GM19351 (cell line): ENCODE results near the gene AK5.

Source experiments
- ATAC-seq: cut with Tn5 transposase; IDR thresholded peaks from one replicate; pipeline ENCODE4 v1.9.1; 2021; ENCODE audit warnings: mild to moderate bottlenecking, moderate library complexity; ENCODE audit not compliant: unreplicated experiment

The AK5 gene

GRCh38 chr1:77348549-77348948 lies 66.7 kb downstream of the AK5 start:
- ATAC-seq, result no peak

- ATAC-seq, result no peak
Observed at GRCh38 chr1:77349275-77349674, 67.5 kb downstream of the AK5 start.

DNA sequence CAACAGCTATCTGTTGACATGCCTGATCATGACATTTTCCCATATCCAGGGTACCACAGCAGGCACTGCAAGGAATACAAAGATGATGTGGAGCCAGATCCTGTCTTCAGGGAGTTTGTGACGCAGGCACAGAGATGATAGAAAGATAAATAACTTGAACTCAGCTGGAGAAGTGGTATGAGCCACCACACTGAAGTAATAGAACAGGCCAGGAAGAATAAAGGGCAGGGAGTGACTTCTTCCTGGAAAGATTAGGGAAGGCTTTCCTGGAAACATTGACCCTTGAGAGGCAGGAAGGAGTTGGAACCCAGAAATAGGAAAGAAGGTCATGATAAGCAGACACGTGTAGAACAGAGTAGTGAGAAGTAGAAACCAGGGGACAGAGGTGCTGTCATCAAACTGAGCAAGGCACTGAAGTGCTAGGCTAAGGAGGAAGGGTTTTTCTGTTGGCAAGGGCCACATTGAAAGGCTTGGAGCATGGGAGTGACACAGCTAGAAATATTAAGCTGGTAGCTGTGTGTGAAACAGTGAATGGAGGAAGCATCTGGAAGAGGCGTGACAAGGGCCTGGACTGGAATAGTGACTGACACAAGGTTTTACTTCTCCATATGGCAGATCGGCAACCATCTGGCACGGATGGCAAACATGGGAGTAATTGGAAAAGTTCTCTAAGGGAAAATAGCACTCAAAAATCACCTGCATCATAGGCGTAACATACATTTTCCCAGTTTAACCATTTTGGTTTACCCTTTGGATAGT lies 68.4 kb downstream of the AK5 start:
- no peak for ATAC-seq

DNA sequence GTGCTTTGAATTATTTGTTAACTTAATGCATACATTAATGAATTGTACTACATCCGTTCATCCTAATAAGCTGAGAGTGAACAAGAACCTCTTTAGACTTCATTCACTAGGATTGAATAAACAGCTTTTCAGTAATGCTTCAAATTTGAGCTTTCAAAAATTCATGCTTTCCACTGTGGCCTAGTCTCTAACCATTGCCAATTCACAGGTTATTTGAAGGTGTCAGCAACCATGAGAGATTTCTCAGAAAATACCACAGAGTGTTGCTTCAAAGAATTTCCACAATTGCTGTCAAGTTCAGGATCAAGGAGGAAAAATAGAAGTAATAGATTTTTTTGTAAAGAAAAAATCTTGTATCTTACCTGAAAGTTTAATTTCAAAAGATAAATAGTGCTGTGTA lies 72.7 kb downstream of the AK5 start:
- no peak for ATAC-seq

DNA sequence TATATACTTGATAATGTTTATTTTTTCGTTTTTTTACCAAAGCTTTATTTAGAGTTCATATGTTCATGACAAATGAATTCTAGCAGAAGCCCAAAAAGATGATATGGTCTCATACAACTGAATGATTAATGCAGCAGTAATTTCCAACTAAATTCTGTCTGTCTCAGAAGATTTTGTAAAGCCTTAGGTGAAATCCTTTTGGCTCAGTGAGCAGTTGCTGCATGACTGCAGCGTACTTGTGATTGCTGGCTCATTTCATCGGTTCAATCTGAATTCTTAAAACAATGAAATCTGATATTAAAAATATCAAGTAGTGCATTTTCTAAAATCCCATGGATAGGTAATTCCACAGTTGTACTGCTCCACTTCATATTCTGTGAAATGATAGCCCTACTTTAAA lies 73.2 kb downstream of the AK5 start:
- no peak for ATAC-seq

- no peak for ATAC-seq
Observed at GRCh38 chr1:77356136-77356535, 74.3 kb downstream of the AK5 start.

DNA sequence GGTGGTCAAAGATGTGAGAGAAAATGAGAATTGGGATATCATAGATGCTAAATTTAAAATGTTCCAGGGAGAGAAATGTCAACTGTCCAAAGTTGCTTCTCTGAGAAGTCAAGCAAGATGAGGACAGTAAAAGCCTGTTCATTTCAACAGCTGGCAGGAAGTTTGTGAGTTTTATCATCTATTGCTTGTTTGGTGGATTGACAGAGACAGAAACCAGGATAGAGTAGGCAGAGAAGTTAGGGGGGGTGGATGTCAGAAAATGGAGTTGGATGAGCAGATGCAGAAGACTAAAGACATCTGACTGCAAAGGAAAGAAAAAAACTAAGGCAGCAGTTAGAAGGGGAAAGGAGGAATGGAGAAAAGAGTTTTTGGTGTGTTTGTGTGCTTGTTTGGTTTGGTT lies 78.4 kb downstream of the AK5 start:
- no peak for ATAC-seq

DNA sequence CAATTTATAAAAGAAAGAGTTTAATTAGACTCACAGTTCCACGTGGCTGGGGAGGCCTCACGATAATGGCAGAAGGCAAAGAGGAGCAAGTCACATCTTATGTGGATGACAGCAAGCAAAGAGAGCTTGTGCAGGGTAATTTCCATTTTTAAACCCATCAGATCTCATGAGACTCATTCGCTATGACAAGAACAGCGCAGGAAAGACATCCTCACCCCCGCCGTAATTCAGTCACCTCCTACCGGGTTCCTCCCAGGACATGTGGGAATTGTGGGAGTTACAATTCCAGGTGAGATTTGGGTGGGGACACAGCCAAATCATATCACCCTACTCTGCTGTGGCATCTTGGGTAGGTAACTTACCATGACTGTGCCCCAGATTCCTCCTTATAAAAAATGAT lies 79.8 kb downstream of the AK5 start:
- ATAC-seq, result no peak

GRCh38 chr1:77370161-77370560 lies 88.3 kb downstream of the AK5 start:
- no peak for ATAC-seq

GRCh38 chr1:77370583-77371306 lies 88.9 kb downstream of the AK5 start:
- no peak for ATAC-seq

- no peak for ATAC-seq
Observed at GRCh38 chr1:77371396-77371795, 89.6 kb downstream of the AK5 start.

- ATAC-seq, result no peak
Observed at GRCh38 chr1:77373702-77374101, 91.9 kb downstream of the AK5 start.

DNA sequence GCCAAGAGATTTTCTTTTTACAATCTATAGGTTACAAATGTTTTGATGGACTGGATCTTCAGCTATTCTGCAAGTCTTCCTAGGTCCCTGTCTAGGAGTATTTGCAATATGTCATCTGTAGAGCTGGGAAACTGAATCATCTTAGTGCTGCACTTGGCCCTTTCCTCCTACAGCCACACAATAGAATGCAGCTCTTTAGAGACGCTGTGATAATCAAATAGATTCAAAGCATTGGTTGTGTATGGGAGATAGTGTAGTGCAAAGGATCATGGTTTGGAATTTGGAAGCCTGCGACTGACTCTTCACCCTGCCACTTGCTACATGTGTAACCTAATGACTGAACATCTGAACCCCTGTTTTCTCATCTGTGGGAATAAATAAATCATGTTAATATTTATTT lies 93.7 kb downstream of the AK5 start:
- no peak for ATAC-seq

DNA sequence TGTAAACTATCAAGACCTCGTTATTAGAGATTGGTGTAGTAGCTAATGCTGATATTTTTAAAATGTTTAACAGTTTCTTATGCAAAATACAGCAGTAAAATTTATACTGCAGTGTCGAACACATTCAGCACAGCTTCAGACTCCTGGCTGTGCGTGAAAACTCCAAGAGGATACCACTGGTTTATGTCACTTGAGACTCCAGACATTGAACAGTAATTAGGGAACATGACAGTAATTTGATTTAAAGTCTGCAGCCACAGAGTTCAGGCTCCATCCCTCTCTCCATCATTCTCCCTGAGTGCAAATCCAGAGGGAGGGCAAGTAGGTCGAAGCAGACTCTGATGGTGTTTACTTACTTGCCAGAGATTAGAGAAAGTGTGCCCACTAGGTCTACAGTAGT lies 94.2 kb downstream of the AK5 start:
- no peak for ATAC-seq

DNA sequence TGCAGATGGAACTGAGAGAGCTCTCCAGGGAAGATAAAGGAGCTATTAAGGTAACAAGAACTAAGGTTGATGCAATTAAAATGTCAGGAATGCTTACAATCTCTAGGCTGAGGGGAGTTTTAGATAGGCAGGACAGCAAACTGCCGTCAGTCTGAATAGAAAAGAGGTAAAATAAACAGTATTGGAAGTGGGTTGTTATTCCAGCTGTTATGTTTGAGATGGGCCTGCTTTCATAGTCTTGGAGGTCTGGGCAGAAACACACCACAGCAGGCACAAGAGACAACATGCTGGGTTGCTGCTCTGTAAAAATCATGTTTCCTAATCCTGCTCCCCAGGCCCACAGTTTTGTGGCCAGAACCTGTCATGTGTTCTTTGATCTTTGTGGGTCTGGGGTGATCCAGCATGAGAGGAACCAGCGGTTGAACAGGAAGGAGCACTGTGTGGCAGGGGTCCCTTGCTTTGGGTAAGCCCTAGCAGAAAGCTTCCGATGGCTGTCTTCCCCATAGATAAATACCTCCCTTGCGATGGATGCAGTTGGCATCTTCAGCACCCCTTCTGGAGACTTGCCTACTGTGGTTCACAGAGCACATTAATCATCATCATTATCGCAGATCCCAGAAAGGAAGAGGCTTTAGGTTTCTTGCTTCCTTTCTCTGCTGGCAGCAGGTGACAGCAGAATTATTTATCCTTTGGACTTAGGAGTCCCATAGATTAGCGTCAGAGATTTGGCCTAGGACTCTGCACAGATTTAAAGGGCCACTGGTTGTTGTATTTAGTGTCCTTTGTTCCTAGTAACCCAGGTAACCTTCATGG lies 97.1 kb downstream of the AK5 start:
- no peak for ATAC-seq

- ATAC-seq, result no peak
Observed at GRCh38 chr1:77382366-77382765, 100.5 kb downstream of the AK5 start.

DNA sequence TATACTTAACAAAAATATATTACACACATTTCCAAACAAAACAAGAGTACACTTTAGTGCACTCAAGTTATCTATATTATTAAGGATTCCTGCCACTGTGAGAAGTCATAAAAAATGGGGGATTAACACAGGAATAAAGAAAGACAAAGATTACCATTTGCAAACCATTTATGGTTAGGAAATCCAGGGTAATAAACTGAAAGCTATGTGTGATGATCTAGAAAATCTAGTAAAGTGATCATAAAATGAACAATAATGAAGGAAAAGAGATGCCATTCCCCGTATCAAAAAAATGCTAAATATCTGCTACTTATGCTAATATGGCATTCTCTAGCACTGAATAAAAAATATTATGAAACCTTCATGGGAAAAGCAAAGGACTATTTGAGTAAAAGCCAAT lies 101.4 kb downstream of the AK5 start:
- ATAC-seq, result no peak

GRCh38 chr1:77385551-77385950 lies 103.7 kb downstream of the AK5 start:
- ATAC-seq, result no peak

DNA sequence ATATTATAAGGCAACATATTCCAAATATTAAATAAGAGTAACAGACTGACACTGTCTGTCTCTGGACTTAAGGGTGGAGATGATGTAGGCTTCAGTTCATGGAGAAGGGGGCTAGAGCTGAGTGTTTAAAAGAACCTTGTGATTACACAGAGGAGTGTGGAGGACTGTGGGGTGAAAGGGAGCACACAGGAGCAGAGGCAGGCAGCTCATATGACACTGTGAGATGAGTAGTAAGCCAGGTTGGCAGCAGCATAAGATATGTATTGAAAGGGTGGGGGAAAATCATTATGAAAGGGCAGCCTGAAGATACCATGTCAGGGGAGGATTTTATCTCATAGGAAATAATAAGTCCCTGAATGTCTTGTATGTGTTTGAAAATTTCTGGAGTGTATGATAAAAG lies 104.5 kb downstream of the AK5 start:
- ATAC-seq, result no peak

- ATAC-seq, result no peak
Observed at GRCh38 chr1:77387553-77387952, 105.7 kb downstream of the AK5 start.

GRCh38 chr1:77388661-77389060 lies 106.8 kb downstream of the AK5 start:
- no peak for ATAC-seq

GRCh38 chr1:77392486-77392885 lies 110.7 kb downstream of the AK5 start:
- no peak for ATAC-seq
